Endothelial cell (in vitro differentiated cells): ENCODE results near the gene JOSD2. TPM values are rescaled to one million over a fixed set of nuclear protein-coding genes. Genes with fewer than 3 reads are reported as not detected.

ENCODE experiments used
- DNase-seq: peaks from one replicate; pipeline ENCODE4 v3.0.0; 2021; ENCODE audit warnings: low spot score
- H3K27ac Mint-ChIP-seq: one replicate; pipeline ENCODE4 v1.8.0; 2021; ENCODE audit warnings: mixed read lengths, inconsistent platforms; ENCODE audit not compliant: unreplicated experiment
- H3K27me3 Mint-ChIP-seq: one replicate; pipeline ENCODE4 v1.8.0; 2021; ENCODE audit warnings: mild to moderate bottlenecking, moderate library complexity, mixed read lengths, inconsistent platforms; ENCODE audit not compliant: unreplicated experiment
- H3K36me3 Mint-ChIP-seq: one replicate; pipeline ENCODE4 v1.8.0; 2021; ENCODE audit warnings: mild to moderate bottlenecking, low read depth, mixed read lengths, inconsistent platforms; ENCODE audit not compliant: unreplicated experiment
- H3K4me1 Mint-ChIP-seq: one replicate; pipeline ENCODE4 v1.8.0; 2021; ENCODE audit warnings: mild to moderate bottlenecking, mixed read lengths, inconsistent platforms; ENCODE audit not compliant: unreplicated experiment
- H3K4me3 Mint-ChIP-seq: one replicate; pipeline ENCODE4 v1.8.0; 2021; ENCODE audit warnings: mild to moderate bottlenecking, mixed read lengths, inconsistent platforms; ENCODE audit not compliant: unreplicated experiment
- H3K9me3 Mint-ChIP-seq: one replicate; pipeline ENCODE4 v1.8.0; 2021; ENCODE audit warnings: mixed read lengths, inconsistent platforms; ENCODE audit not compliant: unreplicated experiment
- CTCF ChIP-seq: fragments of 200-600 bp; sonication (generic); IDR thresholded peaks from one replicate; pipeline ENCODE4 v1.5.0; 2021; ENCODE audit warnings: antibody characterized with exemption; ENCODE audit not compliant: unreplicated experiment
- total RNA-seq: library from RNA; stranded (reverse); fragmentation: NEBNext Ultra II Directional; extraction: Animal tissue kit (Norgen Biotek cat#: 25700); gene quantifications from one replicate; pipeline ENCODE4 v1.2.1, GENCODE V29; 2021; ENCODE audit not compliant: unreplicated experiment

Gene JOSD2
- total RNA-seq, 1 donor from 2014 or later, result 0.46 TPM

- Mint-ChIP-seq H3K36me3 (peaks cover 24% of the 10 kb centered on the region), H3K9me3 (peaks cover 33% of the 10 kb centered on the region), H3K27ac (no peak overlapping the region), H3K4me3 (peak overlapping the region; percentile 56), H3K27me3 (peaks cover 21% of the 10 kb centered on the region), H3K4me1 (peaks cover 3% of the 10 kb centered on the region)
- peak; percentile 37 for DNase-seq
- TF ChIP-seq CTCF, result no peak
Measured at GRCh38 chr19:50556282-50557008, 45.5 kb upstream of the JOSD2 start.

- peaks cover 21% of the 10 kb centered on the region for H3K27me3 Mint-ChIP-seq
- H3K27ac Mint-ChIP-seq, result no peak overlapping the region
- TF ChIP-seq CTCF, result no peak
- peaks cover 33% of the 10 kb centered on the region for H3K9me3 Mint-ChIP-seq
- H3K4me1 Mint-ChIP-seq, result peaks cover 3% of the 10 kb centered on the region
- DNase-seq, result no peak
- no peak overlapping the region for H3K4me3 Mint-ChIP-seq
- H3K36me3 Mint-ChIP-seq, result peaks cover 24% of the 10 kb centered on the region
Measured at GRCh38 chr19:50555450-50556281, 44.7 kb upstream of the JOSD2 start.

GRCh38 chr19:50555033-50555432, 44.0 kb upstream of the JOSD2 start:
- Mint-ChIP-seq H3K27me3 (peaks cover 24% of the 10 kb centered on the region), H3K9me3 (peaks cover 40% of the 10 kb centered on the region), H3K36me3 (peaks cover 25% of the 10 kb centered on the region), H3K27ac (no peak overlapping the region), H3K4me1 (peaks cover 3% of the 10 kb centered on the region), H3K4me3 (no peak overlapping the region)
- no peak for DNase-seq
- TF ChIP-seq CTCF, result no peak

GRCh38 chr19:50554212-50554611, 43.2 kb upstream of the JOSD2 start:
- H3K4me3 Mint-ChIP-seq, result peak overlapping the region; percentile 29
- peaks cover 24% of the 10 kb centered on the region for H3K36me3 Mint-ChIP-seq
- DNase-seq, result no peak
- H3K27me3 Mint-ChIP-seq, result peaks cover 22% of the 10 kb centered on the region
- no peak overlapping the region for H3K27ac Mint-ChIP-seq
- peaks cover 37% of the 10 kb centered on the region for H3K9me3 Mint-ChIP-seq
- peaks cover 3% of the 10 kb centered on the region for H3K4me1 Mint-ChIP-seq
- no peak for TF ChIP-seq CTCF

GRCh38 chr19:50553134-50553703, 42.2 kb upstream of the JOSD2 start:
- peaks cover 42% of the 10 kb centered on the region for H3K9me3 Mint-ChIP-seq
- DNase-seq, result no peak
- peaks cover 3% of the 10 kb centered on the region for H3K4me1 Mint-ChIP-seq
- H3K36me3 Mint-ChIP-seq, result peaks cover 27% of the 10 kb centered on the region
- no peak overlapping the region for H3K4me3 Mint-ChIP-seq
- peak overlapping the region; percentile 31 for H3K27ac Mint-ChIP-seq
- H3K27me3 Mint-ChIP-seq, result peaks cover 25% of the 10 kb centered on the region
- TF ChIP-seq CTCF, result no peak
